Measurements from ENCODE around the gene YTHDC2.
A peak's percentile ranks its signal among the peaks of the same experiment; 100 is the strongest.

The YTHDC2 gene

DNA sequence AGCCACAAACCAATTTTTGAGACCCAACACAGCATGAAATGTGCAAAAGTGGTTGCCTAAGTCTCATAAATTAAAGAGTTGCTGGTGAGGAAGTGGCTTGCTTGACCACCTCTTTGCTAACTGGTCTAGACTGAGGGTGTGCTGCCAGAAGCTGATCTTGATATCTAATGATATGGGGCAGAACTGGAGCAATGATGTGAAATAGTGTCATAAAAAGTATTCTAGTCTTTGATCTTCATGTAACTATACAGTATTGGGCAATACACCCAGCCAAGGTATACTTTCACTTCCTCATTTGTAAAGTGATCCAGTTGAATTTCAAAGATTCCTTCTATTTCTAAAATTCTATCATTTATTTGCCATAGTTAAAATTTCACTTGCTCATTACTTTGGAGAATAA is 5.9 kb upstream of the YTHDC2 start:
- Histone ChIP-seq H3K79me2 (ENCODE audit: low read length) (no peaks in the 10 kb centered on the region), H4K20me1 (ENCODE audit: insufficient read depth, low read length) (no peaks in the 10 kb centered on the region), H3K9me3 (replicated peaks; ENCODE audit: insufficient read depth, low read length) (no peaks in the 10 kb centered on the region), H3K4me2 (ENCODE audit: low read depth, low read length) (no peak overlapping the region), H3K4me3 (ENCODE audit: low read length) (no peak overlapping the region), H3F3A (ENCODE audit: insufficient read depth, low read length) (no peaks in the 10 kb centered on the region), H3K4me1 (ENCODE audit: low read length) (no peaks in the 10 kb centered on the region), H2AFZ (ENCODE audit: low read length) (no peak overlapping the region), H3K27ac (ENCODE audit: low read length) (no peak overlapping the region), H3K27me3 (replicated peaks; ENCODE audit: insufficient read depth, low read length) (no peaks in the 10 kb centered on the region), H3K9ac (ENCODE audit: low read length) (no peak overlapping the region), H3K36me3 (replicated peaks; ENCODE audit: insufficient read depth, low read length) (no peaks in the 10 kb centered on the region), H3K9me2 (replicated peaks; ENCODE audit: insufficient read depth, low read length) (no peaks in the 10 kb centered on the region)
- no peak for DNase-seq
- TF ChIP-seq EZH2 (optimal IDR thresholded peaks at IDR 0.05; ENCODE audit: low read depth, low read length) (no peak), EZH2phosphoT487 (IDR thresholded peaks at IDR 0.05; ENCODE audit: low read length) (no peak)
- TF ChIP-seq, protein P1, sequence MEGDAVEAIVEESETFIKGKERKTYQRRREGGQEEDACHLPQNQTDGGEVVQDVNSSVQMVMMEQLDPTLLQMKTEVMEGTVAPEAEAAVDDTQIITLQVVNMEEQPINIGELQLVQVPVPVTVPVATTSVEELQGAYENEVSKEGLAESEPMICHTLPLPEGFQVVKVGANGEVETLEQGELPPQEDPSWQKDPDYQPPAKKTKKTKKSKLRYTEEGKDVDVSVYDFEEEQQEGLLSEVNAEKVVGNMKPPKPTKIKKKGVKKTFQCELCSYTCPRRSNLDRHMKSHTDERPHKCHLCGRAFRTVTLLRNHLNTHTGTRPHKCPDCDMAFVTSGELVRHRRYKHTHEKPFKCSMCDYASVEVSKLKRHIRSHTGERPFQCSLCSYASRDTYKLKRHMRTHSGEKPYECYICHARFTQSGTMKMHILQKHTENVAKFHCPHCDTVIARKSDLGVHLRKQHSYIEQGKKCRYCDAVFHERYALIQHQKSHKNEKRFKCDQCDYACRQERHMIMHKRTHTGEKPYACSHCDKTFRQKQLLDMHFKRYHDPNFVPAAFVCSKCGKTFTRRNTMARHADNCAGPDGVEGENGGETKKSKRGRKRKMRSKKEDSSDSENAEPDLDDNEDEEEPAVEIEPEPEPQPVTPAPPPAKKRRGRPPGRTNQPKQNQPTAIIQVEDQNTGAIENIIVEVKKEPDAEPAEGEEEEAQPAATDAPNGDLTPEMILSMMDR (IDR thresholded peaks at IDR 0.05; ENCODE audit: low read length) = no peak

DNA sequence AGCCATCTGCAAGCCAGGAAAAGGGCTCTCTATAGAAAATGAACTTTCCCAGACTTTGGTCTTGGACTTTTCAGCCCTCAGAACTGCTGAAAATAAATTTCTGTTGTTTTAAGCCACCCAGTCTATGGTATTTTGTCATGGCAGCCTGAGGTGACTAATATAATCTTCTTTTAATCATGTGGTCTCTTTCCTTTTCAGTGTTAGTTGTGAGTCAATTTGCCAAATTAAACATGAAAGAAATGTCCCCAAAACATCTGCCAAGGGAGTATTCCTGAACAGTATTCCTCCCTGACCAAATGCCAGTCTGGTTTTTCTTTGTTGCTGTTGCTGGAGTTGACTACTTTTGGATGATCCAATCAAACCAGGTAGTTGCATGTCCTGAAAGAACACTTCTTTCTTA is 4.7 kb upstream of the YTHDC2 start:
- no peak for DNase-seq
- peaks cover 6% of the 10 kb centered on the region for H3K79me2 ChIP-seq (ENCODE audit: low read length)
- H3K27me3 ChIP-seq (replicated peaks; ENCODE audit: insufficient read depth, low read length) = no peaks in the 10 kb centered on the region

DNA sequence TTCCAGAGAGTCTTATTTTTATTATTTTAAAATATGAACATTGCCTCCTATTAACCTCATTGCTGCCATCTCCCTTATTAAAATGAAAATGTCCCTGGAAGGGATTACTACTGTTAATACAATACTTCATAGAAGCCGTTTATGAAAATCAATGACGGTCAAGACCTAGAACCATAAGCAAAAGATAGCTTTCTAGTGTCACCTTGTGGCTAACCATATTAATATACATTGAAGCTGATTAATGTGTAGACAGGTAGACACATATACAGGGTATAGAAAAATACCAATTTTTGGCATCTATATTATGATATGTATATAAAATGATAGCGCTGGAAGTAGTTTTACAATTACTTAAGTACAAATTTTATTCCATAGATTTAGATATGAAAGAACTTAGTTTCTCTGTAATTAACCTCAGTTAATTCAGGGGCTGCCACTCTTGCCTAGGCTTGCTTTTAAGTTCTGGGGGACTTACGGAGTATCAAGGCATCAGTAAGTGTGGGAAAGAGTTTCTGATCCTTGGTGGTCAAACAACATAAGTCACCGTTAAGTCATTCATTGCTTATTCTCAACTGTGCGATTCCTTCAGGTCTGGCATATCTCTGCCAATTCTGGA is 2.5 kb upstream of the YTHDC2 start:
- H3K79me2 ChIP-seq (ENCODE audit: low read length) = peaks cover 23% of the 10 kb centered on the region

More for the DNA sequence above, 4.7 kb upstream of the YTHDC2 start:
- Histone ChIP-seq H3K9me2 (replicated peaks; ENCODE audit: insufficient read depth, low read length) (no peaks in the 10 kb centered on the region), H2AFZ (ENCODE audit: low read length) (no peak overlapping the region), H3K9me3 (replicated peaks; ENCODE audit: insufficient read depth, low read length) (no peaks in the 10 kb centered on the region), H3K4me2 (ENCODE audit: low read depth, low read length) (no peak overlapping the region), H3K9ac (ENCODE audit: low read length) (no peak overlapping the region), H4K20me1 (ENCODE audit: insufficient read depth, low read length) (no peaks in the 10 kb centered on the region), H3K4me1 (ENCODE audit: low read length) (no peaks in the 10 kb centered on the region; the same call in 1 of the 2 replicates), H3F3A (ENCODE audit: insufficient read depth, low read length) (no peaks in the 10 kb centered on the region), H3K4me3 (ENCODE audit: low read length) (no peak overlapping the region), H3K36me3 (replicated peaks; ENCODE audit: insufficient read depth, low read length) (no peaks in the 10 kb centered on the region), H3K27ac (ENCODE audit: low read length) (no peak overlapping the region)
- TF ChIP-seq EZH2 (optimal IDR thresholded peaks at IDR 0.05; ENCODE audit: low read depth, low read length) = no peak
- TF ChIP-seq, protein P1 (IDR thresholded peaks at IDR 0.05; ENCODE audit: low read length) = no peak
- TF ChIP-seq EZH2phosphoT487 (IDR thresholded peaks at IDR 0.05; ENCODE audit: low read length) = no peak

More for the DNA sequence above, 2.5 kb upstream of the YTHDC2 start:
- H3K9ac ChIP-seq (ENCODE audit: low read length) = no peak overlapping the region
- no peak overlapping the region for H3K4me2 ChIP-seq (ENCODE audit: low read depth, low read length)
- DNase-seq = peak; percentile 65
- peaks cover 5% of the 10 kb centered on the region; the same call in 1 of the 2 replicates for H3K4me1 ChIP-seq (ENCODE audit: low read length)
- no peak overlapping the region for H3K27ac ChIP-seq (ENCODE audit: low read length)
- H2AFZ ChIP-seq (ENCODE audit: low read length) = no peak overlapping the region
- H4K20me1 ChIP-seq (ENCODE audit: insufficient read depth, low read length) = no peaks in the 10 kb centered on the region
- TF ChIP-seq, protein P1 (IDR thresholded peaks at IDR 0.05; ENCODE audit: low read length) = peak; percentile 58
- no peak for TF ChIP-seq EZH2phosphoT487 (IDR thresholded peaks at IDR 0.05; ENCODE audit: low read length)
- H3K9me3 ChIP-seq (replicated peaks; ENCODE audit: insufficient read depth, low read length) = no peaks in the 10 kb centered on the region
- no peaks in the 10 kb centered on the region for H3K9me2 ChIP-seq (replicated peaks; ENCODE audit: insufficient read depth, low read length)
- no peaks in the 10 kb centered on the region for H3K27me3 ChIP-seq (replicated peaks; ENCODE audit: insufficient read depth, low read length)
- H3F3A ChIP-seq (ENCODE audit: insufficient read depth, low read length) = no peaks in the 10 kb centered on the region
- H3K4me3 ChIP-seq (ENCODE audit: low read length) = no peak overlapping the region
- no peaks in the 10 kb centered on the region for H3K36me3 ChIP-seq (replicated peaks; ENCODE audit: insufficient read depth, low read length)
